Fibroblast of lung (primary cell): ENCODE data around the gene LIN37.

Source experiments
- EZH2 ChIP-seq: IDR thresholded peaks from 2 replicates; pipeline ENCODE4 v1.5.1; 2012; ENCODE audit warnings: low read length, control low read depth, mild to moderate bottlenecking; ENCODE audit errors: missing control alignments
- TF ChIP-seq, protein P1 (sequence below), 2 donors: IDR thresholded peaks in 1 of 2; conservative IDR thresholded peaks in 1 of 2; 1 replicate in 1 of 2; 2 replicates in 1 of 2; pipeline ENCODE4 v1.5.1; 2011 to 2012; ENCODE audit warnings: low read length in 2 of 2, control low read depth in 1 of 2, inconsistent platforms in 1 of 2, low read depth in 1 of 2, mild to moderate bottlenecking in 1 of 2

DNA sequence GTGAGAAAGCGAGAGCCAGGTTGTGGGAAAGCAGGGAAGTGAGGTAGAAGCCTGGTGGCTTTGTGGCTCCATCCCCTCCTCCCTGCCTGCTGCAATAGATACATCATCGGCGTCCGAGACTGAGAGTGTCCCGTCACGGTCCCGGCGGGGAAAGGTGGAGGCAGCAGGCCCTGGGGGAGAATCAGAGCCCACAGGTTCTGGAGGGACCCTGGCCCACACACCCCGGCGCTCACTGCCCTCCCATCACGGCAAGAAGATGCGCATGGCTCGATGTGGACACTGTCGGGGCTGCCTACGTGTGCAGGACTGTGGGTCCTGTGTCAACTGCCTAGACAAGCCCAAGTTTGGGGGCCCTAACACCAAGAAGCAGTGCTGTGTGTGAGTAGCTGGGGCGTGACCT, 25.5 kb upstream of the LIN37 start:
- TF ChIP-seq, protein P1, sequence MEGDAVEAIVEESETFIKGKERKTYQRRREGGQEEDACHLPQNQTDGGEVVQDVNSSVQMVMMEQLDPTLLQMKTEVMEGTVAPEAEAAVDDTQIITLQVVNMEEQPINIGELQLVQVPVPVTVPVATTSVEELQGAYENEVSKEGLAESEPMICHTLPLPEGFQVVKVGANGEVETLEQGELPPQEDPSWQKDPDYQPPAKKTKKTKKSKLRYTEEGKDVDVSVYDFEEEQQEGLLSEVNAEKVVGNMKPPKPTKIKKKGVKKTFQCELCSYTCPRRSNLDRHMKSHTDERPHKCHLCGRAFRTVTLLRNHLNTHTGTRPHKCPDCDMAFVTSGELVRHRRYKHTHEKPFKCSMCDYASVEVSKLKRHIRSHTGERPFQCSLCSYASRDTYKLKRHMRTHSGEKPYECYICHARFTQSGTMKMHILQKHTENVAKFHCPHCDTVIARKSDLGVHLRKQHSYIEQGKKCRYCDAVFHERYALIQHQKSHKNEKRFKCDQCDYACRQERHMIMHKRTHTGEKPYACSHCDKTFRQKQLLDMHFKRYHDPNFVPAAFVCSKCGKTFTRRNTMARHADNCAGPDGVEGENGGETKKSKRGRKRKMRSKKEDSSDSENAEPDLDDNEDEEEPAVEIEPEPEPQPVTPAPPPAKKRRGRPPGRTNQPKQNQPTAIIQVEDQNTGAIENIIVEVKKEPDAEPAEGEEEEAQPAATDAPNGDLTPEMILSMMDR (conservative IDR thresholded peaks at IDR 0.05 in 1 of 2, IDR thresholded peaks at IDR 0.05 in 1 of 2; ENCODE audit: low read depth in 1 of 2, low read length in 2 of 2): no peak
- no peak for TF ChIP-seq EZH2
